ENCODE data around the gene NUDT4. TPM values are rescaled to one million over a fixed set of nuclear protein-coding genes. Genes with fewer than 3 reads are reported as not detected.

Gene NUDT4
- total and polyA plus RNA-seq, 9 of the 15 experiments (the other 6 are each of a cell fraction or from before 2014, with no cell fraction given), result 38.1 to 164 (median 99.2) TPM

DNA sequence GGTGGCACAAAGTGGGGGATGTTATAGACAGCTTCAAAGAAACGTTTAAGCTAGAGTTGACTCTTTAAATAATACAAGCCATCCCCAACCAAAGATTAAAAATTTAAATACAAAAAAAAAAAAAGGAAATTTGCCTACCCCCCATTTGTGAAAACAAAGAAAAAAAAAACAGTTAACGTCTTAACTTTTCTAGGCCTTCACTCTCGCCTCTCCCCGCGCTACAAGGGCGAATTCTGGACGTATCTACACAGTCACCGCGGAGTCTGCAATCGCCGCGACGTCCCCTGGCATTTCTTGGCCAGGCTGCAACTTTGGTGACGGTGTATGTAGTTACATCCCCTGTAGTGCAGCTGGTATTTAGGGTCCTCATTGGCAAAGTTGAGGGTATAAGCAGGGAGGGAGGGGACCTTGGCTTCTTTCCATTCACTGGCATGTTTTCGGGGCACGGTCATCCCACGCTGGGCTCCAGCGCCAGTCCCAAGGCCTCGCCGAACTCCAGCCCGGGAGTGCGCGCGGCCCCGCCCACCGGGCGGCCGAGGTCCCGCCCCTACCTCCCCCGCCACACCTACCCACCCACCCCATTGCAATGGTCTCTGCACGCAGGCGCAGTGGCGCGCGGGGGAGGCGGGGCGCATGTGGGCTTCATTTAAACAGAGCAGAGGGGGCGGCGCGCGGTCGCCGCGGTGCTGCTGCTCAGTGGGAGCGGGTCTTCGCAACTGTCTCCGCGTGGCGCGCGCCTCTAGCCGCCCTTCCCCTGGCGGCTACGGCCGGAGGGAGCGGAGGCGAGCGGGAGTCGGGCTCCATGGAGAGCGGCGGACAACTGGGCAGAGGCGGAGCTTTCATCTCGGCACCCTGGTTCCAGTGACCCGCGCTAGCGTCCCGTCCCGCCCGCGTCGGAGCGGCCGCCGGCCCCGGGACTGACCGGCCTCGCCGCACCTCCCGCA, at the start of gene NUDT4 (continued):
- TF ChIP-seq, protein P1, sequence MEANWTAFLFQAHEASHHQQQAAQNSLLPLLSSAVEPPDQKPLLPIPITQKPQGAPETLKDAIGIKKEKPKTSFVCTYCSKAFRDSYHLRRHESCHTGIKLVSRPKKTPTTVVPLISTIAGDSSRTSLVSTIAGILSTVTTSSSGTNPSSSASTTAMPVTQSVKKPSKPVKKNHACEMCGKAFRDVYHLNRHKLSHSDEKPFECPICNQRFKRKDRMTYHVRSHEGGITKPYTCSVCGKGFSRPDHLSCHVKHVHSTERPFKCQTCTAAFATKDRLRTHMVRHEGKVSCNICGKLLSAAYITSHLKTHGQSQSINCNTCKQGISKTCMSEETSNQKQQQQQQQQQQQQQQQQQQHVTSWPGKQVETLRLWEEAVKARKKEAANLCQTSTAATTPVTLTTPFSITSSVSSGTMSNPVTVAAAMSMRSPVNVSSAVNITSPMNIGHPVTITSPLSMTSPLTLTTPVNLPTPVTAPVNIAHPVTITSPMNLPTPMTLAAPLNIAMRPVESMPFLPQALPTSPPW (CRISPR knock-in tag; IDR thresholded peaks at IDR 0.05), result peak; percentile 97
- TF ChIP-seq PPARD (CRISPR knock-in tag; IDR thresholded peaks at IDR 0.05), result no peak
- peak; percentile 70 for TF ChIP-seq TAF9B (IDR thresholded peaks at IDR 0.05; ENCODE audit: partially characterized antibody)
- TF ChIP-seq RBBP5 (IDR thresholded peaks at IDR 0.05; ENCODE audit: borderline replicate concordance, insufficient read depth, low read length, poor library complexity, severe bottlenecking), result peak; percentile 42
- TF ChIP-seq EP400 (IDR thresholded peaks at IDR 0.05), result peak; percentile 56
- peak; percentile 38; the same call in 1 of the 2 replicates for TF ChIP-seq SMARCC2 (IDR thresholded peaks at IDR 0.05; ENCODE audit: low read depth)
- TF ChIP-seq NCOR1 (IDR thresholded peaks at IDR 0.05), result 0 out of 2 replicates have a peak, but pooled peaks have one; percentile 20
- TF ChIP-seq ZNF57 (CRISPR knock-in tag; IDR thresholded peaks at IDR 0.05), result no peak
- TF ChIP-seq GABPB1 (CRISPR knock-in tag; IDR thresholded peaks at IDR 0.05), result 0 out of 2 replicates have a peak, but pooled peaks have one; percentile 0
- TF ChIP-seq RAD21 (CRISPR knock-in tag; conservative IDR thresholded peaks at IDR 0.05 in 1 of 2, IDR thresholded peaks at IDR 0.05 in 1 of 2), result peak in 1 of 2 experiments; percentile 3; a peak in 2 of 4 replicates
- TF ChIP-seq, protein P2, sequence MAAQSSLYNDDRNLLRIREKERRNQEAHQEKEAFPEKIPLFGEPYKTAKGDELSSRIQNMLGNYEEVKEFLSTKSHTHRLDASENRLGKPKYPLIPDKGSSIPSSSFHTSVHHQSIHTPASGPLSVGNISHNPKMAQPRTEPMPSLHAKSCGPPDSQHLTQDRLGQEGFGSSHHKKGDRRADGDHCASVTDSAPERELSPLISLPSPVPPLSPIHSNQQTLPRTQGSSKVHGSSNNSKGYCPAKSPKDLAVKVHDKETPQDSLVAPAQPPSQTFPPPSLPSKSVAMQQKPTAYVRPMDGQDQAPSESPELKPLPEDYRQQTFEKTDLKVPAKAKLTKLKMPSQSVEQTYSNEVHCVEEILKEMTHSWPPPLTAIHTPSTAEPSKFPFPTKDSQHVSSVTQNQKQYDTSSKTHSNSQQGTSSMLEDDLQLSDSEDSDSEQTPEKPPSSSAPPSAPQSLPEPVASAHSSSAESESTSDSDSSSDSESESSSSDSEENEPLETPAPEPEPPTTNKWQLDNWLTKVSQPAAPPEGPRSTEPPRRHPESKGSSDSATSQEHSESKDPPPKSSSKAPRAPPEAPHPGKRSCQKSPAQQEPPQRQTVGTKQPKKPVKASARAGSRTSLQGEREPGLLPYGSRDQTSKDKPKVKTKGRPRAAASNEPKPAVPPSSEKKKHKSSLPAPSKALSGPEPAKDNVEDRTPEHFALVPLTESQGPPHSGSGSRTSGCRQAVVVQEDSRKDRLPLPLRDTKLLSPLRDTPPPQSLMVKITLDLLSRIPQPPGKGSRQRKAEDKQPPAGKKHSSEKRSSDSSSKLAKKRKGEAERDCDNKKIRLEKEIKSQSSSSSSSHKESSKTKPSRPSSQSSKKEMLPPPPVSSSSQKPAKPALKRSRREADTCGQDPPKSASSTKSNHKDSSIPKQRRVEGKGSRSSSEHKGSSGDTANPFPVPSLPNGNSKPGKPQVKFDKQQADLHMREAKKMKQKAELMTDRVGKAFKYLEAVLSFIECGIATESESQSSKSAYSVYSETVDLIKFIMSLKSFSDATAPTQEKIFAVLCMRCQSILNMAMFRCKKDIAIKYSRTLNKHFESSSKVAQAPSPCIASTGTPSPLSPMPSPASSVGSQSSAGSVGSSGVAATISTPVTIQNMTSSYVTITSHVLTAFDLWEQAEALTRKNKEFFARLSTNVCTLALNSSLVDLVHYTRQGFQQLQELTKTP (IDR thresholded peaks at IDR 0.05; ENCODE audit: low read depth in 1 of 2, partially characterized antibody in 2 of 2), result peak in 1 of 2 experiments; percentile 79
- TF ChIP-seq NR1H2 (CRISPR knock-in tag; IDR thresholded peaks at IDR 0.05), result 0 out of 2 replicates have a peak, but pooled peaks have one; percentile 60
- TF ChIP-seq, protein P3, sequence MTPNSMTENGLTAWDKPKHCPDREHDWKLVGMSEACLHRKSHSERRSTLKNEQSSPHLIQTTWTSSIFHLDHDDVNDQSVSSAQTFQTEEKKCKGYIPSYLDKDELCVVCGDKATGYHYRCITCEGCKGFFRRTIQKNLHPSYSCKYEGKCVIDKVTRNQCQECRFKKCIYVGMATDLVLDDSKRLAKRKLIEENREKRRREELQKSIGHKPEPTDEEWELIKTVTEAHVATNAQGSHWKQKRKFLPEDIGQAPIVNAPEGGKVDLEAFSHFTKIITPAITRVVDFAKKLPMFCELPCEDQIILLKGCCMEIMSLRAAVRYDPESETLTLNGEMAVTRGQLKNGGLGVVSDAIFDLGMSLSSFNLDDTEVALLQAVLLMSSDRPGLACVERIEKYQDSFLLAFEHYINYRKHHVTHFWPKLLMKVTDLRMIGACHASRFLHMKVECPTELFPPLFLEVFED (CRISPR knock-in tag; conservative IDR thresholded peaks at IDR 0.05), result 0 out of 2 replicates have a peak, but pooled peaks have one; percentile 28
- TF ChIP-seq KLF13 (tag; IDR thresholded peaks at IDR 0.05; ENCODE audit: borderline replicate concordance, low read depth), result 0 out of 2 replicates have a peak, but pooled peaks have one; percentile 42
- TF ChIP-seq TAF1 (IDR thresholded peaks at IDR 0.05; ENCODE audit: control insufficient read depth, extremely low read depth, insufficient read depth, low read length, severe bottlenecking), result peak; percentile 89
- peak; percentile 88; the same call in 1 of the 2 replicates for TF ChIP-seq ZBTB7A (IDR thresholded peaks at IDR 0.05; ENCODE audit: borderline replicate concordance, control insufficient read depth, low read depth, low read length)
